D721Med (cell line): ENCODE measurements around the gene COL28A1.

Experiments used
- DNase-seq: peaks from one replicate; pipeline ENCODE4 v3.0.0; 2011; ENCODE audit warnings: low spot score; ENCODE audit not compliant: insufficient read length
- FAIRE-seq: peaks from 2 replicates; lab custom pipeline; 2011; peaks lifted over from hg19 to GRCh38; lab: Jason Lieb, UNC
- CTCF ChIP-seq: IDR thresholded peaks from 2 replicates; pipeline ENCODE4 v1.5.1; 2012; ENCODE audit warnings: mild to moderate bottlenecking, control low read depth; ENCODE audit not compliant: insufficient read depth; ENCODE audit errors: missing control alignments

COL28A1 gene

GRCh38 chr7:7519528-7519927, 16.1 kb downstream of the COL28A1 start:
- TF ChIP-seq CTCF, result no peak
- DNase-seq, result no peak
- no peak for FAIRE-seq

- FAIRE-seq (no peak), DNase-seq (no peak)
- TF ChIP-seq CTCF, result no peak
These were observed 16.6 kb downstream of the COL28A1 start for GRCh38 chr7:7519056-7519455.

GRCh38 chr7:7517754-7518153, 17.9 kb downstream of the COL28A1 start:
- DNase-seq, result no peak
- no peak for FAIRE-seq
- TF ChIP-seq CTCF, result no peak

GRCh38 chr7:7516662-7517061, 19.0 kb downstream of the COL28A1 start:
- FAIRE-seq (no peak), DNase-seq (no peak)
- no peak for TF ChIP-seq CTCF

- FAIRE-seq, result no peak
- TF ChIP-seq CTCF, result no peak
- DNase-seq, result no peak
These were observed 19.5 kb downstream of the COL28A1 start for GRCh38 chr7:7516156-7516555.

- FAIRE-seq, result no peak
- DNase-seq, result no peak
- TF ChIP-seq CTCF, result no peak
These were observed 22.6 kb downstream of the COL28A1 start for GRCh38 chr7:7512861-7513597.

GRCh38 chr7:7510794-7511193, 24.9 kb downstream of the COL28A1 start:
- TF ChIP-seq CTCF, result no peak
- no peak for DNase-seq
- no peak for FAIRE-seq
